ENCODE data around the gene CYP46A1. TPM values are rescaled to one million over a fixed set of nuclear protein-coding genes. Genes with fewer than 3 reads are reported as not detected.
"Not testable (repeated sequence)": the region's sequence is repeated elsewhere in the genome, so short reads cannot be mapped to it uniquely, and the experiment has no call there.

Gene CYP46A1
- total RNA-seq, 2 donors from 2014 or later: 0.09 to 0.45 TPM

- peak; percentile 82 for ATAC-seq
- peak; percentile 40 to 64 for DNase-seq
- intact Hi-C loops (cut with DNase I, micrococcal nuclease): no loop called here
Measured at GRCh38 chr14:99654235-99654985, 29.7 kb upstream of the CYP46A1 start.

- DNase-seq (no peak), ATAC-seq (no peak)
- intact Hi-C loops (cut with DNase I, micrococcal nuclease): no loop called here
Measured at GRCh38 chr14:99655521-99655920, 28.6 kb upstream of the CYP46A1 start.

GRCh38 chr14:99656171-99656570 lies 27.9 kb upstream of the CYP46A1 start:
- ATAC-seq (no peak), DNase-seq (no peak)
- intact Hi-C loops (cut with DNase I, micrococcal nuclease): no loop called here

GRCh38 chr14:99657645-99658155 lies 26.4 kb upstream of the CYP46A1 start:
- intact Hi-C loops (cut with DNase I, micrococcal nuclease): no loop called here
- ATAC-seq (no peak), DNase-seq (no peak)

DNA sequence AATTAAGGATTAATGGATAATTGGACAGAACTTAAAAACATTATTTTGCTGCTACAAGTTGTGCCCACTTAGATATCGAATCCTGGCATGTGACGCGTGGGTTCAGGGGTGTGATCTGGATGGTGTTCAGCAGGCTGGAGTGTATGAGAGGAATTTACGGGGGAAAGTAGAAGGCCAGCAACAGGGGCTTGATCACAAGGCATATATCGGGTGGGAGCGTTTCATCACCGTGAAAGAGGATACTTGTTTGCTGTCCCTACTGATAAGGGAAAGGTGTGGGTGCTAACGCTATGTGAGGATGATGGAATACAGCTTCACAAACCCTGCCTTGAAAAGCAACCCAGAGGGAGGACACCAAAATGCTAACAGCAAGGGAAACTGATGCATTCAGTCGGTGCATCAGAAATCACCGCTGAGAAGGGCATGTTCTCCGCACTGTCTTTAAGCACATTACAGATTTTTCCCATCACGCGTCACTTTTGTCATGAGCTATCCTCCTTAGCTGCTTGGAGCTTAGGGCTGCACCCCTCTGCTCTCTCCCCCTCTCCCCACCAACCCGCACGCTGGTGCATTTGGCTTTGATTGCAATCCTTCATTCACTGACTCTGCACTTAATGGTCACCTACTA lies 25.8 kb upstream of the CYP46A1 start:
- intact Hi-C loops (cut with DNase I, micrococcal nuclease): no loop called here
- DNase-seq (no peak), ATAC-seq (no peak)

- intact Hi-C loops (cut with DNase I, micrococcal nuclease): no loop called here
- peak; percentile 72 for ATAC-seq
- DNase-seq: no peak
Measured at GRCh38 chr14:99659333-99659741, 24.8 kb upstream of the CYP46A1 start.

GRCh38 chr14:99660006-99660566 lies 24.0 kb upstream of the CYP46A1 start:
- intact Hi-C loops (cut with DNase I, micrococcal nuclease): no loop called here
- no peak for DNase-seq
- no peak for ATAC-seq

- ATAC-seq: no peak
- intact Hi-C loops (cut with DNase I, micrococcal nuclease): no loop called here
- DNase-seq: no peak
Measured at GRCh38 chr14:99660794-99661193, 23.3 kb upstream of the CYP46A1 start.

- intact Hi-C loops (cut with DNase I, micrococcal nuclease); DNase-seq; ATAC-seq: not testable (repeated sequence)
Measured at GRCh38 chr14:99661206-99661605, 22.9 kb upstream of the CYP46A1 start.

DNA sequence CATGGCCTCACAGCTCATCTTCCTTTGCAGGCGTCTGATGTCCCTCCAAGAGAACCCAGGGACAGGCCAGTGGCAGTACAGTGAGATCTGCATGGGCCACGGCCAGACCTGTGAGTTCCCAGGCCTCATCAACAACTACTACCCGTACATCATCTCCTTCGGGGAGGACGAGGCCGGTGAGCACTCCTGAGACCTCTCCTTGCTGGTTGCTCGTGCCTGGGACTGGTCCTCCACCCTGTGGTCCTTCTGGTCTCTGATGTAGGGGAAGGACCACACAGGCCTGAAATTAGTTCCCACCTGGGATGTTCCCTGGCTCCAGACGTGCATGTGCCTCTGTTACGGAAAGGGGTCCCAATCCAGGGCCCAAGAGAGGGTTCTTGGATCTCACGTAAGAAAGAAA lies 21.3 kb upstream of the CYP46A1 start:
- no peak for DNase-seq
- intact Hi-C loops (cut with DNase I, micrococcal nuclease): no loop called here
- ATAC-seq: no peak

DNA sequence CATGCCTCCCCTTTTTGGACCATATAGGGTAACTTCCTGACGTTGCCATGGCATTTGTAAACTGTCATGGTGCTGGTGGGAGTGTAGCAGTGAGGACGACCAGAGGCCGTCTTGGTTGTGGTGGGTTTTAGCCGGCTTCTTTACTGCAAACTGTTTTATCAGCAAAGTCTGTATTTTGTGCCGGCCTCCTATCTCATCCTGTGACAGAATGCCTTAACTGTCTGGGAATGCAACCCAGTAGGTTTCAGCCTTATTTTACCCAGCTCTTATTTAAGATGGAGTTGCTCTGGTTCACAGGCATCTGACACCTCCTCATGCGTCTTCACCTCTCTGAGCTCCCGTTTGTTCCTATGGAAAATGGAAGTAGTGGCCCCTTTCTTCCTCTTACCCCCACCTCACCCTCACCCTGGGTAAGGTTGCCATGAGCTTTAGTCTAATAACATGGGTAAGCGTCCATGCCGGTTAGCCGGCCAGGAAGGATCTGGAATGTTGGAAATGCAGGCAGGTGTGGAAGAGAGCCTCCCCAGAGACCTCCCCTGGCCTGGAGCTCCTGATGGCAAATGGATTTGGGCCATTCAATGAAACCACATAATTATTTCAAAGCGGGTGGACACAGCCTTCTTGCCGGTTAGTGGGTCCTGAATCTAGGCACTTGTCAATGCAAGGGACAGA lies 20.6 kb upstream of the CYP46A1 start:
- ATAC-seq: no peak
- intact Hi-C loops (cut with DNase I, micrococcal nuclease): no loop called here

GRCh38 chr14:99664058-99664936 lies 19.8 kb upstream of the CYP46A1 start:
- intact Hi-C loops (cut with DNase I, micrococcal nuclease): no loop called here
- DNase-seq (no peak), ATAC-seq (no peak)

More for the DNA sequence above, 20.6 kb upstream of the CYP46A1 start:
- DNase-seq: no peak

DNA sequence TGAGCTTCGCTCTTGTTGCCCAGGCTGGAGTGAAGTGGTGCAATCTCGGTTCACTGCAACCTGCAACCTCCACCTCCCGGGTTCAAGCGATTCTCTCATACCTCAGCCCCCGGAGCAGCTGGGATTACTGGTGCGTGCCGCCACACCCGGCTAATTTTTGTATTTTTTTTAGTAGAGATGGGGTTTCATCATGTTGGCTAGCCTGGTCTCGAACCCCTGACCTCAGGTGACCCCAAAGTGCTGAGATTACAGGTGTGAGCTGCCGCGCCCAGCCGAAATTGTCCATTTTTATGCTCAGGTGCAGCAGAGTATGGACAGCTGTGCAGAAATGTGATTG lies 19.2 kb upstream of the CYP46A1 start:
- no peak for DNase-seq
- intact Hi-C loops (cut with DNase I, micrococcal nuclease): no loop called here
- no peak for ATAC-seq

GRCh38 chr14:99666533-99666932 lies 17.6 kb upstream of the CYP46A1 start:
- no peak for ATAC-seq
- intact Hi-C loops (cut with DNase I, micrococcal nuclease): no loop called here
- DNase-seq: no peak

GRCh38 chr14:99667045-99667444 lies 17.1 kb upstream of the CYP46A1 start:
- ATAC-seq (no peak), DNase-seq (no peak)
- intact Hi-C loops (cut with DNase I, micrococcal nuclease): no loop called here

GRCh38 chr14:99667821-99668220 lies 16.3 kb upstream of the CYP46A1 start:
- intact Hi-C loops (cut with DNase I, micrococcal nuclease): no loop called here
- ATAC-seq (no peak), DNase-seq (no peak)

DNA sequence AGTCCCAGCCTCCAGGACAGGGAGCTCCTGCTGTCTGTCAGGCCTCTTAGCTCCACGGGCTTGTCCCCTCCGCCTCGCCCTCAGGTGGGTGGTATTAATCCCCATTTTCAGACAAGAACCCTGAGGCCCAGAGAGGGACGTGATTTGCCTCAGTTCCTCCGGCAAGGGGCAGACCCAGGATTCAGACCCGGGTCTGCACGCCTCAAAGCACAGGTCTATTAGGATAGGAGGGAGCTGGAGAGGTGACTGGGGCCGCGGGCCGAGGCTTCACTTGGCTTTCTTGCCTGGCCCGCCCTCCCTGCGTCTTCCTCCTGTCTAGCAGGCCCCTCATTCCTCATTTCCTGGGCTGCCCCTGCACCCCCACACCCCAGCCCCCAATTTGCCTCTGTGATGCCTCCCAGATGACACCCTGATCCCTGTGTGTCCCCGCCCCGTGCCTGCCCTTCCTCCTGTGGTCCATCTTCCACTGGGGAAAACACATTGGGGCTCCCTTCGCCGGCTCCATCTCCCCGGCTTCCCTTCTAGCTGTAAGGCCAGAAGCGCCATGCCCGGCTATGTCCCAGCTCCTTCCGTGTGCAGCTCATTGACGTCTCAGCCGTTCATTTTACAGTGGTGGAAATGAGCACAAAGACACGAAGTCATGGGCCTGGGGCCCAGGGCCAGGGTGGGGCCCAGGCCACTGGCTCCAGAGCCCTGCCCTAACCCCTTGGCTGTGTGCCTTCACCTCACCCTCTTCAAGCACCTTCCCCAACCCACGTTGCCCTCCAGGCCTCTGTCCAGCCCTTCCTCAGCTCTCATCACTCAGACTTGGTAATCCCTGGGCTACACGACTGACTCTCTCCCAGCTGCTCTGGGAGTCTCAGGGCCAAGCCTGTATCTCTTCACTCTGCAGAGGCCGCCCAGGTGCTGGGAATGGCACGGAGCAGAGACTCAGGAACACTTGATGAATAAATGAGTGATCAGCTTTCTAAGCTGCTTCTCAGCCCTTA lies 15.5 kb upstream of the CYP46A1 start:
- ATAC-seq (no peak), DNase-seq (no peak)
- intact Hi-C loops (cut with DNase I, micrococcal nuclease): no loop called here
